Mesenchymal stem cell (in vitro differentiated cells and primary cell): ENCODE data around the gene RGS12.

ENCODE experiments used
- DNase-seq: peaks from one replicate; pipeline ENCODE4 v3.0.0-alpha.2; 2013
- H2AFZ ChIP-seq: one replicate; pipeline ENCODE4 v1.6.1; 2013; ENCODE audit warnings: low read depth, mild to moderate bottlenecking, control low read depth, inconsistent platforms, low read length, moderate library complexity
- H2AK5ac ChIP-seq: 2 replicates; pipeline ENCODE4 v1.6.1; 2013; ENCODE audit warnings: low read length, moderate library complexity, mild to moderate bottlenecking, inconsistent platforms; ENCODE audit not compliant: severe bottlenecking
- H2BK120ac ChIP-seq: one replicate; pipeline ENCODE4 v1.6.1; 2013; ENCODE audit warnings: low read depth, mild to moderate bottlenecking, inconsistent platforms, low read length, moderate library complexity
- H2BK12ac ChIP-seq, 2 experiments: one replicate each; pipeline ENCODE4 v1.6.1; 2013; ENCODE audit warnings: inconsistent platforms in 2 of 2, low read length in 2 of 2, mild to moderate bottlenecking in 2 of 2, moderate library complexity in 2 of 2, control low read depth in 1 of 2
- H2BK15ac ChIP-seq: one replicate; pipeline ENCODE4 v1.6.1; 2013; ENCODE audit warnings: mild to moderate bottlenecking, low read depth, inconsistent platforms; ENCODE audit not compliant: poor library complexity, severe bottlenecking
- H2BK5ac ChIP-seq: 2 replicates; pipeline ENCODE4 v1.6.1; 2013; ENCODE audit warnings: low read depth, mild to moderate bottlenecking, low read length, control low read depth, inconsistent platforms; ENCODE audit not compliant: poor library complexity, severe bottlenecking
- H3K14ac ChIP-seq, 2 experiments: one replicate each; pipeline ENCODE4 v1.6.1; 2013; ENCODE audit warnings: inconsistent platforms in 2 of 2, low read length in 2 of 2, control low read depth in 1 of 2, mild to moderate bottlenecking in 1 of 2, moderate library complexity in 1 of 2
- H3K18ac ChIP-seq, 2 experiments: one replicate each; pipeline ENCODE4 v1.6.1; 2013; ENCODE audit warnings: inconsistent platforms in 2 of 2, low read length in 2 of 2, control low read depth in 1 of 2, low read depth in 1 of 2, mild to moderate bottlenecking in 1 of 2
- H3K23ac ChIP-seq, 2 experiments: one replicate each; pipeline ENCODE4 v1.6.1; 2013; ENCODE audit warnings: inconsistent platforms in 2 of 2, low read length in 2 of 2, mild to moderate bottlenecking in 2 of 2, moderate library complexity in 2 of 2, control low read depth in 1 of 2
- H3K27ac ChIP-seq: 2 replicates; pipeline ENCODE4 v1.5.1; 2013; ENCODE audit warnings: mild to moderate bottlenecking, moderate library complexity, low read length, control low read depth, inconsistent platforms; ENCODE audit not compliant: poor library complexity, severe bottlenecking
- H3K27me3 ChIP-seq, 2 experiments: 2 replicates each; pipeline versions ENCODE4 v1.6.1 to v1.7.0; 2013; ENCODE audit warnings: low read length in 2 of 2, mild to moderate bottlenecking in 2 of 2, moderate library complexity in 2 of 2, control low read depth in 1 of 2, inconsistent platforms in 1 of 2; ENCODE audit not compliant: control insufficient read depth in 1 of 2, insufficient read depth in 1 of 2
- H3K36me3 ChIP-seq, 2 experiments: 2 replicates each; pipeline versions ENCODE4 v1.6.1 to v1.7.0; 2013; ENCODE audit warnings: low read length in 2 of 2, control low read depth in 1 of 2, inconsistent platforms in 1 of 2, low read depth in 1 of 2, mild to moderate bottlenecking in 1 of 2; ENCODE audit not compliant: insufficient read depth in 2 of 2, control insufficient read depth in 1 of 2
- H3K4ac ChIP-seq, 2 experiments: one replicate each; pipeline ENCODE4 v1.6.1; 2013; ENCODE audit warnings: inconsistent platforms in 2 of 2, low read length in 2 of 2, mild to moderate bottlenecking in 2 of 2, moderate library complexity in 2 of 2, control low read depth in 1 of 2, low read depth in 1 of 2
- H3K4me1 ChIP-seq: 2 replicates; pipeline ENCODE4 v1.6.1; 2013; ENCODE audit warnings: low read depth, low read length, control low read depth; ENCODE audit not compliant: control insufficient read depth, insufficient read depth
- H3K4me2 ChIP-seq: 2 replicates; pipeline ENCODE4 v1.6.1; 2013; ENCODE audit warnings: low read length, mild to moderate bottlenecking, inconsistent platforms; ENCODE audit not compliant: poor library complexity, severe bottlenecking
- H3K4me3 ChIP-seq, 2 experiments: 2 replicates each; pipeline versions ENCODE4 v1.5.1 to v1.7.0; 2013; ENCODE audit warnings: low read length in 2 of 2, mild to moderate bottlenecking in 2 of 2, control low read depth in 1 of 2, low read depth in 1 of 2; ENCODE audit not compliant: insufficient read depth in 1 of 2
- H3K79me1 ChIP-seq: replicated peaks from 2 replicates; pipeline ENCODE4 v1.6.1; 2013; ENCODE audit warnings: mild to moderate bottlenecking, control low read depth, low read length, inconsistent platforms; ENCODE audit not compliant: poor library complexity, severe bottlenecking
- H3K9ac ChIP-seq: 2 replicates; pipeline ENCODE4 v1.7.0; 2013; ENCODE audit warnings: mild to moderate bottlenecking, low read length, moderate library complexity
- H3K9me3 ChIP-seq: 2 replicates; pipeline ENCODE4 v1.7.0; 2013; ENCODE audit warnings: mild to moderate bottlenecking, low read length; ENCODE audit not compliant: control insufficient read depth
- H4K8ac ChIP-seq: one replicate; pipeline ENCODE4 v1.6.1; 2013; ENCODE audit warnings: inconsistent platforms, mild to moderate bottlenecking, low read length, moderate library complexity
- H4K91ac ChIP-seq: one replicate; pipeline ENCODE4 v1.6.1; 2013; ENCODE audit warnings: mild to moderate bottlenecking, low read length, inconsistent platforms
- WGBS: methylation state at CpG from one replicate; pipeline ENCODE4 v1.1.7; 2013; ENCODE audit warnings: mixed read lengths; 5-methylcytosine and 5-hydroxymethylcytosine counted together

The RGS12 gene

DNA sequence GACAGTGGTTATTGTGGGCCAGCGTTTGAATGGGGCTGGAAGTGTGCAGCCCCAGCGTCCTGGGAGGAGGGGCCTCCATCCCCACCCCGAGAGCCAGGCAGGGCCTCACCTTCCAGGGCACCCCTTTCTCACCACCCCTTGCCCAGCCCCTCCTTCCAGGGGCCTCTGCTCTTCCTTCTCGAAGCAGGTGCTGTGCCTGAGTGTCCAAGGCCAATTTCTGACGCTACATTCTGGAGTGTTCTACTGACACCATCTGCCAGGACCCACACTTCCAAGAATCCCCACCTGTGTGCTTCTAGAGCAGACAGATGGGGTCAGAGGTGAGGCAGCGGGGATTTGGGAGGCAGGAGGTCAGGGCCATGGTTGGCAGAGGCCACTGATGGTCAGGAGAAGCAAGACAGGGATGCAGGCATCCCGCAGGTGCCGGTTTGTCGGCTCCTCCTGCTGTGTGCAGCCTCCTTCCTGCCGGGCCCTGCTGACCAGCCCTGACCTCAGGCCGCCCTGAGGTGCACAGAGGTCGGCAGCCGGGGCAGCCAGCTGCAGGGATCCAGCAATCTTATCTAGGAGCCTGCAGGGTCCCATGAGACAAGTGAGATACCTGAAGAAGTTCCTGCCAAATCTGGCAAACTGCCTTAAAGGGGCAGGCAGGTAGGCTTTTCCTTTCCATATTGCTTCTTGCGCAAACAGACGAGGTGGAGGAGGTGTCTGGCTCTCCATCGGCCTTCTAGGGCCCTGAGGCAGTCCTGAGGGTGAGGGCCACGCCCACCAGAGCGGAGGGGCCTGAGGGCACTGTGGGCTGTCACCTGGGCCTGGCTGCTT is 25.0 kb upstream of the RGS12 start:
- Histone ChIP-seq H3K9ac (no peak overlapping the region), H2BK120ac (no peak overlapping the region), H2BK12ac (no peak overlapping the region), H2BK5ac (no peak overlapping the region), H3K36me3 (no peaks in the 10 kb centered on the region), H3K23ac (peak overlapping the region in 1 of 2 experiments; percentile 11), H2AK5ac (no peak overlapping the region), H3K27ac (no peak overlapping the region), H3K79me1 (no peaks in the 10 kb centered on the region), H3K27me3 (peaks cover 0 to 26% of the 10 kb centered on the region in 2 experiments), H3K14ac (peak overlapping the region in 1 of 2 experiments; percentile 36), H3K18ac (no peak overlapping the region), H2AFZ (no peak overlapping the region), H3K4ac (no peak overlapping the region), H3K9me3 (no peaks in the 10 kb centered on the region), H4K8ac (no peak overlapping the region), H2BK15ac (no peak overlapping the region), H3K4me3 (no peak overlapping the region), H3K4me2 (no peak overlapping the region), H3K4me1 (no peaks in the 10 kb centered on the region), H4K91ac (no peak overlapping the region)
- WGBS: 56% methylated on average over 16 of the region's 18 CpGs
- no peak for DNase-seq

- Histone ChIP-seq H3K36me3 (no peaks in the 10 kb centered on the region), H2BK5ac (no peak overlapping the region), H4K8ac (no peak overlapping the region), H3K9me3 (no peaks in the 10 kb centered on the region), H2BK120ac (no peak overlapping the region), H3K4ac (no peak overlapping the region), H3K4me1 (no peaks in the 10 kb centered on the region), H2BK12ac (no peak overlapping the region), H3K4me3 (no peak overlapping the region), H2BK15ac (no peak overlapping the region), H3K4me2 (no peak overlapping the region), H2AFZ (no peak overlapping the region), H2AK5ac (no peak overlapping the region), H3K9ac (no peak overlapping the region), H3K23ac (no peak overlapping the region), H4K91ac (no peak overlapping the region), H3K27me3 (peaks cover 0 to 18% of the 10 kb centered on the region in 2 experiments), H3K27ac (no peak overlapping the region), H3K18ac (no peak overlapping the region), H3K14ac (no peak overlapping the region), H3K79me1 (no peaks in the 10 kb centered on the region)
- no peak for DNase-seq
- 84% methylated on average over 17 of the region's 17 CpGs for WGBS
These were observed 24.3 kb upstream of the RGS12 start for GRCh38 chr4:3268395-3269104.

- no peak overlapping the region for H3K23ac ChIP-seq
- H3K18ac ChIP-seq: no peak overlapping the region
- WGBS: 88% methylated on average over 25 of the region's 25 CpGs
- H2BK5ac ChIP-seq: no peak overlapping the region
- H3K4me1 ChIP-seq: no peaks in the 10 kb centered on the region
- H3K27ac ChIP-seq: no peak overlapping the region
- H2BK12ac ChIP-seq: no peak overlapping the region
- peak overlapping the region in 1 of 2 experiments; percentile 39 for H3K14ac ChIP-seq
- no peaks in the 10 kb centered on the region for H3K36me3 ChIP-seq
- no peak for DNase-seq
- no peak overlapping the region for H2AFZ ChIP-seq
- no peak overlapping the region for H2BK120ac ChIP-seq
- no peak overlapping the region for H4K91ac ChIP-seq
- H3K4ac ChIP-seq: no peak overlapping the region
- no peak overlapping the region for H3K9ac ChIP-seq
- H2BK15ac ChIP-seq: no peak overlapping the region
- H2AK5ac ChIP-seq: no peak overlapping the region
- no peak overlapping the region for H4K8ac ChIP-seq
- H3K27me3 ChIP-seq: peaks cover 0 to 14% of the 10 kb centered on the region in 2 experiments
- H3K4me3 ChIP-seq: no peak overlapping the region
- no peak overlapping the region for H3K4me2 ChIP-seq
- H3K9me3 ChIP-seq: no peaks in the 10 kb centered on the region
- no peaks in the 10 kb centered on the region for H3K79me1 ChIP-seq
These were observed 23.5 kb upstream of the RGS12 start for GRCh38 chr4:3269105-3269927.
